Thoracic aorta endothelial cell (primary cell): ENCODE results near the gene ATP11B. TPM values are rescaled to one million over a fixed set of nuclear protein-coding genes. Genes with fewer than 3 reads are reported as not detected.

Source experiments
- total RNA-seq: library from RNA; depleted of rRNA; stranded (reverse); fragments of >200 nt; gene quantifications from 2 replicates; pipeline ENCODE4 v1.2.3, GENCODE V29; 2012

ATP11B gene
- total RNA-seq = 78.9 and 106 TPM in 2 replicates

DNA sequence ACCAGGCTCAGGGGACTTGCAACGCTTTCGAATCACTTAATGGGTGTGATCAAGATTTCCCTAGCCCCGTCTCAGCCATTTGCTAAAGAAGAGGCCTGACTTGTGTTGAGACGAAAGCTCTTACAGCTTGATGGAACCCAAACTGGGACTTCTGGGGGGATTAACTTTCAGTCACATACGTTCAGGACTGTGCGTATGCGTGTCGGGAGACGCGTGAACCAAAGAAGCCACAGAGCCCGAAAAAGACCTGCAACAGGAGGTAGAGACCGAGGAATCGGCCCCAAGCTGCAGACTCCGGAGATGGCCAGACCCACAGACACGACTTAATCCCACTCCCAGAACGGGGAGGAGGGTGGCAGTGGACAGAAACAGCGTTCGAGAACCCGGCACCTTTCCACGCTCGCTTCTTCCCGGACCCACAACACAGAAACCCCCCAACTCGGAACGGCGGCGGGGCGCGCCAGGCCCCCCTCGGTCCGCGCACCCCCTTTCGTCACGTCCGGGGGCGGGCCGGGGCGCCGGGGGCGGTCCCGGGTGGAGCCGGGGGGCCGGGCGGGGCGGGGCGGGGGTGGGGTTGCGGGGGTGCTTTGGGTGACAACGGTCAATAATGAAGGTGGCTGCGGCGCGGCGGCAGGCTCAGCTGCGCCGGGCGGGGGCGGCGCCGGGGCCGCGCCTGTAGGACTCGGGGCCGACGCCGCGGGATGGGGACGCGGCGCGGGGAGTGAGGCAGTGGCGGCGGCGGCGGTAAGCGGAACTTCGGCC is at the start of gene ATP11B:
ATP11B (plus strand) TSS at position 604 of the 762 bp plus-strand sequence. CDS start 256 bp downstream, outside the sequence.

Other genes starting within 250 kb of the ATP11B start
- 38.8 and 47.0 TPM in 2 replicates for gene DCUN1D1, start 187.0 kb downstream of the ATP11B start, total RNA-seq